ENCODE data around the gene KCP.

DNA sequence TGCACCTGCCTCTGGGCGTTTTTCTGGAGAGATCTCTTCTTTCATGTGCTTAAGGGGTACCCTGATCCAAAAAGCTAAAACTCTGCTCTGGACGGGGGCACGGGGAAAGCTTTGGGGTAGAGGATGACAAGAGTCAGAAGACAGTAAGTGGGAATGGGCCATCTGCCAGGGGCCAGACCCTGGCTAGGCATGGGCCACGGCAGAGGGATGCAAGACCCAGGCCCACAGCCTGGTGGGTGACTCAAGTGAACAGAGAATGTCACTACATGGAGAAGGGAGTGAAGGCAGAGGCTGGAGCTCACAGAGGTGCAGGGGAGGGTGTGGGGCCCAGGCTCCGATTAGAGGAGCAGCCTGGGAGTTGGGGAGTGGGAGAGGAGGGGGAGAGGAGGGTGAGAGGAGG lies 65.0 kb downstream of the KCP start:
- TF ChIP-seq, protein P1, sequence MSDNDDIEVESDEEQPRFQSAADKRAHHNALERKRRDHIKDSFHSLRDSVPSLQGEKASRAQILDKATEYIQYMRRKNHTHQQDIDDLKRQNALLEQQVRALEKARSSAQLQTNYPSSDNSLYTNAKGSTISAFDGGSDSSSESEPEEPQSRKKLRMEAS (IDR thresholded peaks at IDR 0.05; ENCODE audit: low read depth) = no peak
- TF ChIP-seq RAD21 (IDR thresholded peaks at IDR 0.05; ENCODE audit: low read length) = no peak
- no peak for TF ChIP-seq EP300 (IDR thresholded peaks at IDR 0.05; ENCODE audit: borderline replicate concordance in 1 of 2, low read depth in 1 of 2, low read length in 1 of 2)

Data from SK-N-SH (cell line).